WERI-Rb-1 (cell line): ENCODE results near the gene SLFNL1.
A peak's percentile ranks its signal among the peaks of the same experiment; 100 is the strongest.

ENCODE experiments used
- DNase-seq: peaks from one replicate; pipeline ENCODE4 v3.0.0-alpha.2; 2020
- H3K27ac ChIP-seq: fragments of 250-450 bp; sonication (Bioruptor Pico); 2 replicates; pipeline ENCODE4 v1.5.1; 2020; ENCODE audit warnings: mild to moderate bottlenecking, moderate library complexity
- H3K27me3 ChIP-seq: fragments of 250-450 bp; sonication (Bioruptor Pico); 2 replicates; pipeline ENCODE4 v1.5.1; 2021; ENCODE audit warnings: mild to moderate bottlenecking, low read depth, moderate library complexity; ENCODE audit not compliant: insufficient read depth, severe bottlenecking
- H3K36me3 ChIP-seq: fragments of 250-450 bp; sonication (Bioruptor Pico); 2 replicates; pipeline ENCODE4 v1.5.1; 2020; ENCODE audit warnings: mild to moderate bottlenecking, moderate library complexity
- H3K4me3 ChIP-seq: 2 replicates; pipeline ENCODE4 v1.5.1; 2011; ENCODE audit warnings: low read depth, mild to moderate bottlenecking, control low read depth, low read length
- H3K9me3 ChIP-seq: fragments of 250-450 bp; sonication (Bioruptor Pico); 2 replicates; pipeline ENCODE4 v1.5.1; 2021; ENCODE audit warnings: mild to moderate bottlenecking, moderate library complexity; ENCODE audit not compliant: severe bottlenecking
- CTCF ChIP-seq: IDR thresholded peaks from 2 replicates; pipeline ENCODE4 v1.5.1; 2011; ENCODE audit warnings: low read depth, mild to moderate bottlenecking, control low read depth, inconsistent platforms, low read length

Gene SLFNL1

DNA sequence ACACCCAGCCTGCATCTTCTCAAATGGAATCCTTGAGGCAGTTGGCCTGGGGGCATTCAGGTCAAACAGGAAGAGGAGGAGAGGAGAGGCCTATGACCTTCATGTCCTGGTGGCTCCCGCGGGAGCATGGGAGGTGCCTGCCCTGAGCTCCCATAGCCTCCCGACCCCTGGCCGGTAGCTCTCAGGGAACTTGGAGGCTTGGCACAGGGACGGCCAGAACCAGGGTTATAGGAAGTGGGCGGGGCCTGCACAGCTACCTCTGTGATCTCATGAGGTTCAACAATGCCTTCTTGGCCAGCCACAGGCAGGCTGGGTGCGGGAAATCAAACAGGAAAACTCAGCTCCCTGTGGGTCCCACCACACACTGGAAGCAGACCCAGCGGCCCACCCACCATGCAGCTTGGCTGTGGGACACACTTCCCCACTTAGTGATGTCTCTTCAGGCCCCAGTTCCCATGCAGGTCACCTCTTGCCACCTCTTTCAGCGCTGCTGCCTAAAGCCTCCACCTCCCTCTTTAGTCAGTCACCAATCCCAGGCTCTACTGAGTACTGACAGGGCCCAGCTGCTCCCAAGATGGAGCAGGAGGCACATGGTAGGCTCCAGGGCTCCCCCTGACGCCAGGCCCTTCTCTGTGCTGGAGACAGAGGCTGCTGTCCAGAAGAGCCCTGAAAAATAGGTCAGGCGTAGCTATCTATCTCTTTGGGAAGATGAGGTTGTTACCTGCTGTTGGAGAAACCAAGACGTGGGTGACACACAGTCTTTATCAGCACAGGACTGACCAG lies at the start of gene SLFNL1:
Gene SLFNL1 (minus strand): TSS at position 200 of the 783 bp plus-strand sequence. CDS start 1,065 bp downstream, outside the sequence.
- Histone ChIP-seq H3K9me3 (no peaks in the 10 kb centered on the region), H3K4me3 (no peak within 1 kb of the TSS), H3K27ac (peak within 1 kb of the TSS; percentile 46), H3K27me3 (no peaks in the 10 kb centered on the region), H3K36me3 (peaks cover 34% of the 10 kb centered on the region)
- TF ChIP-seq CTCF: peak; percentile 62
- DNase-seq: peak; percentile 86

GRCh38 chr1:41056907-41057306 lies 35.4 kb upstream of the SLFNL1 start:
- Histone ChIP-seq H3K4me3 (no peak overlapping the region), H3K27me3 (no peaks in the 10 kb centered on the region), H3K9me3 (no peaks in the 10 kb centered on the region), H3K36me3 (peaks cover 68% of the 10 kb centered on the region), H3K27ac (no peak overlapping the region)
- DNase-seq: no peak
- no peak for TF ChIP-seq CTCF

DNA sequence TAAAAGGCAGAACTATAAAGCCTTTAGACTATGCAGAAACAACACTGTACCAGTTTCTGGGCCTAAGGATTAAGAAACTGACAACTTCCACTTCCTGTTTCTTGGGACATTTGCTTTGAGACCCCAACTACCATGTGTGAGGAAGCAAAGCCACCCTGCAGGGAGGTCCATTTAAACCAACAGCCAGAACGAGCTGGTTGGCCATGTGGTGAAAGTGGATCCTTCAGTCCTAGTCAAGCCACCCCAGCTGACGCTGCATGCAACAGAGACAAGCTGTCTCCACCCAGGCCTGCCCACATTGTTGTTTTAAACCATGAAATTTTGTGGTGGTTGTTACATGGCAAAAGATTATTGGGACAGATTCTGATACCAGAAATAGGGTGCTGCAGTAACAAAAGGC lies 31.8 kb upstream of the SLFNL1 start:
- Histone ChIP-seq H3K9me3 (no peaks in the 10 kb centered on the region), H3K4me3 (no peak overlapping the region), H3K27me3 (no peaks in the 10 kb centered on the region), H3K27ac (no peak overlapping the region), H3K36me3 (peaks cover 61% of the 10 kb centered on the region)
- TF ChIP-seq CTCF: no peak
- DNase-seq: no peak

- no peak overlapping the region for H3K27ac ChIP-seq
- no peaks in the 10 kb centered on the region for H3K9me3 ChIP-seq
- peaks cover 67% of the 10 kb centered on the region for H3K36me3 ChIP-seq
- no peak overlapping the region for H3K4me3 ChIP-seq
- DNase-seq: no peak
- H3K27me3 ChIP-seq: no peaks in the 10 kb centered on the region
- no peak for TF ChIP-seq CTCF
These were observed 29.5 kb upstream of the SLFNL1 start for GRCh38 chr1:41051022-41051421.

GRCh38 chr1:41048540-41048939 lies 27.0 kb upstream of the SLFNL1 start:
- Histone ChIP-seq H3K27me3 (no peaks in the 10 kb centered on the region), H3K4me3 (no peak overlapping the region), H3K9me3 (no peaks in the 10 kb centered on the region), H3K36me3 (peaks cover 71% of the 10 kb centered on the region), H3K27ac (no peak overlapping the region)
- TF ChIP-seq CTCF: no peak
- DNase-seq: no peak

GRCh38 chr1:41046347-41046775 lies 24.8 kb upstream of the SLFNL1 start:
- no peak for TF ChIP-seq CTCF
- peaks cover 78% of the 10 kb centered on the region for H3K36me3 ChIP-seq
- DNase-seq: no peak
- H3K27me3 ChIP-seq: no peaks in the 10 kb centered on the region
- H3K9me3 ChIP-seq: no peaks in the 10 kb centered on the region
- no peak overlapping the region for H3K27ac ChIP-seq
- H3K4me3 ChIP-seq: no peak overlapping the region
